LNCAP (cell line): Measurements from ENCODE around the gene TMEM120B.

Experiments used
- TF ChIP-seq, protein P1 (sequence below): fragments of 450-650 bp; IDR thresholded peaks from 2 replicates; pipeline ENCODE4 v1.5.1; 2017; ENCODE audit warnings: mild to moderate bottlenecking

TMEM120B gene

GRCh38 chr12:121825041-121825523 lies 112.5 kb downstream of the TMEM120B start:
- TF ChIP-seq, protein P1, sequence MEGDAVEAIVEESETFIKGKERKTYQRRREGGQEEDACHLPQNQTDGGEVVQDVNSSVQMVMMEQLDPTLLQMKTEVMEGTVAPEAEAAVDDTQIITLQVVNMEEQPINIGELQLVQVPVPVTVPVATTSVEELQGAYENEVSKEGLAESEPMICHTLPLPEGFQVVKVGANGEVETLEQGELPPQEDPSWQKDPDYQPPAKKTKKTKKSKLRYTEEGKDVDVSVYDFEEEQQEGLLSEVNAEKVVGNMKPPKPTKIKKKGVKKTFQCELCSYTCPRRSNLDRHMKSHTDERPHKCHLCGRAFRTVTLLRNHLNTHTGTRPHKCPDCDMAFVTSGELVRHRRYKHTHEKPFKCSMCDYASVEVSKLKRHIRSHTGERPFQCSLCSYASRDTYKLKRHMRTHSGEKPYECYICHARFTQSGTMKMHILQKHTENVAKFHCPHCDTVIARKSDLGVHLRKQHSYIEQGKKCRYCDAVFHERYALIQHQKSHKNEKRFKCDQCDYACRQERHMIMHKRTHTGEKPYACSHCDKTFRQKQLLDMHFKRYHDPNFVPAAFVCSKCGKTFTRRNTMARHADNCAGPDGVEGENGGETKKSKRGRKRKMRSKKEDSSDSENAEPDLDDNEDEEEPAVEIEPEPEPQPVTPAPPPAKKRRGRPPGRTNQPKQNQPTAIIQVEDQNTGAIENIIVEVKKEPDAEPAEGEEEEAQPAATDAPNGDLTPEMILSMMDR = no peak

DNA sequence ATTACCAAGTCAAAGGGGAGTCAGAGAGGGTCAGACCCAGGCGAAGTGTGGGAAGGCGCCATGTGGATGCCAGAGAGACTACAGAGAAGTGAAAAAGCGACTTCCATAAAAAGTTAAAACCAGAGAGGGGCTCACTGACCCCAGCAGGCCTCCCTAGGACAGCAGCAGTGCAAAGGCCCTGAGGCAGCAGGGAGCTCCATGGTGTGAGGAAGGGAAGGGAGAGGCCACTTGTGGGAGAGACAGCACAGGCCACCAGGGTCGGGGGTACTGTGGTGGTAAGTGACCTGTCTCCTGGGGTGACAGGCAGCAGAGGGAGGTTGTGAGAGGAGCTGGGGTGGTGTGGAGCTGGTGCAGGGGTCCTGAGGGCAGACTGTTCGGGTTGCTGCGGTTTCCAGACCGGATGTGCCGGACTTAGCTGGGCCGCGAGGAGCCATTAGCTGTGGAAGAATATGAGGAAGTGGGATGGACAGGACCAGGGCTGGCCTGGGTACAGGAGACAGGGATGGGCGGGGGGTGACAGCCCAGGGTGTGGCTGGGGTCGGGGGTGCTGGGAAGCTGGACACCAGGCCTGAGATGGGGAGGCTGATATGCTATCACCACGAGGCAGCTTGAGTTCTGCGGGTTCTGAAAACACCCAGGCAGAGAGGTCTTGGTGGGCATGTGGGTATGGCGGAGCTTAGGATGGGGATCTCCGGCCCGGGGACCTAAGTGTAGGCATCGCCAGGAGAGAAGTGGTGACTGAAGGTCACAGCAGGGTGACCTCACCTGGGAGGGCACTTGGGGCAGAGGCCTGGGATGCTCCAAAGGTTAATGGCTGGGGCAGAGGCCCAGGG lies 114.0 kb downstream of the TMEM120B start:
- TF ChIP-seq, protein P1 = no peak

DNA sequence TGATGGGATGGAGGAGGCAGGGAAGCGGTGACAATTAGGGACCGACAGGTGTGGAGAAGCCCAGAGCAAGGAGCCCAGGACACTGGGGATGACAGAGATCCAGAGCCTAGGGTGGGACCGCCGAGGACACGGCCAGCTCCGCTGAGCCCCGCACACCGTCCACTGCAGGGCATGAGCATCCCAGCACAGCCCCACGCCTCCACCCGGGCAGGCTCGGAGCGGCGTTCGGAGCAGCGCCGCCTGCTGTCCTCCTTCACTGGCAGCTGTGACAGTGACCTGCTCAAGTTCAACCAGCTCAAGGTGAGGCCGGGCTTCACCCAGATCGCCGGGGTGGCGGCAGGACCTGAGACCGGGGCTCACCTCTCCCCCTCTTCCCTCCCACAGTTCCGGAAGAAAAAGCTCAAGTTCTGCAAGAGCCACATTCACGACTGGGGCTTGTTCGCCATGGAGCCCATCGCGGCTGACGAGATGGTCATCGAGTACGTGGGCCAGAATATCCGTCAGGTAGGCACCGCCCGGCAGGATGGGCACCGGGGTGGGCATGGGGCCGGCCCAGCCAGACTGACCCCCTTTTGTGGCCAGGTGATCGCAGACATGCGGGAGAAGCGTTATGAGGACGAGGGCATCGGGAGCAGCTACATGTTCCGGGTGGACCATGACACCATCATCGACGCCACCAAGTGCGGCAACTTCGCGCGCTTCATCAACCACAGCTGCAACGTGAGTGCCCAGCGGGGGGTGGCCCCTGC lies 115.0 kb downstream of the TMEM120B start:
- TF ChIP-seq, protein P1 = no peak

- TF ChIP-seq, protein P1 = no peak
These were observed 115.8 kb downstream of the TMEM120B start for GRCh38 chr12:121828306-121828705.

- TF ChIP-seq, protein P1 = no peak
These were observed 116.3 kb downstream of the TMEM120B start for GRCh38 chr12:121828826-121829225.

- TF ChIP-seq, protein P1 = no peak
These were observed 116.8 kb downstream of the TMEM120B start for GRCh38 chr12:121829250-121829918.

DNA sequence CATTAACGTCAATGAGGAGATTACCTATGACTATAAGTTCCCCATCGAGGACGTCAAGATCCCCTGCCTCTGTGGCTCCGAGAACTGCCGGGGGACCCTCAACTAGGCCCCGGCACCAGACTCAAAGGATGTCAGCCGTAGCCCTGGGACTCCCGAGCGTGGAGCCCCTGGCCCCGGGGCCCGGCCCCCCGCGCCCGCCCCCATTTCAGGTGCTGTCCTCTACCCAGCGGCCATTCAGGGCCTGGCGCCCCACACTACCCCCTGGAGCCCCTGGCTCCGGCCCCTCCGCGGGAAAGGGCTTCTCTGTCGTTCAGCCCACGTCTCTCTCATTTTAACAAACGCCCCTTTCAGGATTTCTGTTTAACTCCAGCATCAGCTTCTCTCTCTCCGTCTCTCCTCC lies 117.6 kb downstream of the TMEM120B start:
- TF ChIP-seq, protein P1 = no peak
